Activated T-cell treated with anti-CD3 and anti-CD28 coated beads for 1 hour (primary cell): ENCODE measurements around the gene NANOS1.

Experiments used
- DNase-seq: peaks from one replicate; pipeline ENCODE4 v3.0.0-alpha.2; 2020; ENCODE audit warnings: low read depth

Gene NANOS1

DNA sequence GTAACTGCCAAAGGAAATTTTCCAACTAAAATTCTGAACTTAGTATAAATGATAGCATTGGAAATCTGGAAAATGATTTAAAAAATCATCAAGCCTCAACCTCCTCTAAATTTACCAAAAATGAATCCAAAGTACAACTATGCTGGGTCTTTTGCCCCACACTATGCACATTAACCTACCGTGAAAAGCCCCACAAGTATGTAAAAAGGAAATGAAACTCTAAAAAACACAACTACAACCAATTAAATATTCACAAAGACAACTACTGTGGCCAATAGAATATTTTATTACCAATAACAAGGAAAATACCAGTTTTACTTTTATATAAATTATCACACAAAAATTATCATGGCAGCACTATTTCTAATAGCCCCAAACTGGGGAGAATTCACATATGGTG lies 31.8 kb downstream of the NANOS1 start:
- DNase-seq: no peak

DNA sequence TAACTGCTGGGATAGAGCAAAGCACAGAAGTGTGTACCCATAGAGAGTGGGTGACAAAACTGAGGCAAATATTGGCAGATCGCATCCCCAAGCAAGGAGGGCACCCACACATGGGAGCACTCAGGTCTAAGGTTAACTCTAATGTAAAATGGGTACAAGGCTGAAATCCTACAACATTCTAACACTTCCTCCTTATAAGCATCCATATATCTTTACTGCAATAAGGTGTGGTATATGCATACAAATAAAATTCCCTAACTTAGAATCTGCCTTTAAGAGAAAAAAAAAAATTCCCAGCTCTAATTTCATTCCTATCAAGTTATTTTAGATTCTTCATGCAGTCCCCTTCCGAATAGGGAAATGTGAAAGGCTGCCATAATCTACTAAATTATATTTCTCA lies 32.4 kb downstream of the NANOS1 start:
- DNase-seq: no peak

DNA sequence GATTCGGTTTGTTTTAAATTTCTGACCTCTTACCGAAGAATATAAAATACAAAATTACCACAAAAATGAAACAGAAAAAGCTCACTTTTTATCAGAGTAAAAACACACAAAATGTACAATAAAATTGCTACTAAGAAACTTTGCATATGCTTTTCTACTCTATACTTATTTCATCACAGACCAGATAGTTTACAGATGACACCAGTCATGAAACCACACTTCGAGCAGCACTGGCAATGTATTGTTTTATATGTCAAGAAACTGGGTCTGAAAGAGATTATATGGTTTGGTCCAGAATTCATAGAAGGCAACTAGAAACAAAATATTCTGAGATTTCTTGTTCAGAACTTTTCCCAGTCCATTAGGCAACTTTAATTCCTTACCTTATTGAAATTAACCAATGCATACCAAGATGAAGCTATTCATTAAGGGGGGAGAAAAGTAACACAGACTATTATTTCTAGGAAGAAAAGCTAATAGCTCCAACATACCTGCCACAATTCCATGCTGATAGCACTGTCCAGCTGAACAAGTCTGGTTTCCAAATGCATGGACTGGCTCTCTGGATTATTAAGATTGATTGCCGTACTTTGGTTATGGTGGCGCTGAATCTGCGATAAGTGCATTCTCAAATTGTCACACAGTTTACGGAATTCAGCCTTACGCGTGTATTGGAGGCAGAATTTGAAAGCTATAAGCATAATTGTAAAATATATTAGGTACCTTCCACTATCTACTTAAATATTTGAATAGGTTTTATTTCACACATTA lies 41.1 kb downstream of the NANOS1 start:
- no peak for DNase-seq

DNA sequence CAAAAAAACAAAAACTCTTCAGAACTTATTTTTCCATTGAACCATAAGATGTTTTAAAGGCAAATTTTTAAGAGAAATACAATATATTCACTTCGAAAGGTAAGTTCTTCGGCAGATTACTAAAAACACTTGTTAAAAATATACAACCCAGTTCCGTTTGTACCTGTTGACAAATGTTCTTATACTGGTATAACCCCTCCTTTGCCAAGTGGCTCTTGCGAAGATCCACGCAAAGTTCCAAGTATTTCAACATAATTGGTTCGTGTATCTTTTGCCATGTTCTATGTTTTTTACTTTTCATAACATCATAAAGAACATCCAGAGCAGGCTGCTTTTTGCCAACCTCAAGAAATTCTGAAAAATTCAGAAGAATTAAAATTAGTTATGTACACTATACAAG lies 44.1 kb downstream of the NANOS1 start:
- DNase-seq: no peak

DNA sequence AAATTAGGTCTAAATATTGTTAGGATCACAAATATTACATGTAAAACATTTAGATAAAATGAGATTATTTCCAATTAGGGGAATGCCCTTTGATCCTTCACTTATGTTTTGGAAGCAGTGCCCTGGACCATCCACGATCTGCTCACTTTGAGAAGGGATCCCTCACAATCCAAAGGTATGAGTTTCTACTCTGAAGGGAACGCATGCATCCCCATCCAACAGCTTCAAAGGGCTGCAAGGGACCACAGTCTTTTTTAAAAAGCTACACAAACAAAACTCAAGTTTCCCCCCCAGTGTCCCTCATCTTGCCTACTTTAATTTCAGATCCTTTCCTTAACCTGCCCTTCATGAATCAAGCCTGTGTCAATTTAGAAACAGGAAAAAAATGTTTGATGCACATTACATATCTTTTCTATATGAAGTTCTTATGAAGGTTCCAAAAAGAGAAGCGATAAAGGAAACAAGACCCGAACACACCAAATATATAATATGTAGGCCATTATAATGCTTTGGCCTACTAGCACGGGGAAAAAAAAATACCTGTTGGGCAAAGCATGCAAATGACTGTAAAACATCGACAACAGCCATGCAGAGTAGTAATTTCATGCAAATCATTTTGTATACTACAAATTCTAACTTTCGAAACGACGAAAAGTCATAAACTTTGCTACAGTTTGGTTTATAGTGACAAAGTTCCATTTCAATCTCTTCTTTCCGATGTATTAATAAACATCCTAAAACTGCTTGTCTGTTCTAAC lies 49.1 kb downstream of the NANOS1 start:
- no peak for DNase-seq

- DNase-seq: peak; percentile 44
Observed at GRCh38 chr10:119079599-119080520, 50.3 kb downstream of the NANOS1 start.

GRCh38 chr10:119080521-119081259 lies 51.2 kb downstream of the NANOS1 start, which contains the start of gene EIF3A:
Gene EIF3A (minus strand): TSS chr10:119080817. CDS start chr10:119080676, 141 bp downstream.
- DNase-seq: peak; percentile 86
